HEK293 (cell line): ENCODE data around the gene TDRD10.

Source experiments
- AEBP2 ChIP-seq: fragments of 450-650 bp; formaldehyde crosslinking; IDR thresholded peaks from 2 replicates; pipeline ENCODE4 v1.5.1; 2016; ENCODE audit warnings: missing biosample characterization, missing genetic modification characterization, borderline replicate concordance
- GLIS1 ChIP-seq: fragments of 450-650 bp; formaldehyde crosslinking; IDR thresholded peaks from 2 replicates; pipeline ENCODE4 v1.5.1; 2016; ENCODE audit warnings: missing biosample characterization, missing genetic modification characterization
- HOXA7 ChIP-seq: sonication (generic); formaldehyde crosslinking; IDR thresholded peaks from 2 replicates; pipeline ENCODE4 v1.8.1; 2022; ENCODE audit warnings: missing genetic modification reagents, borderline replicate concordance
- KLF17 ChIP-seq: fragments of 450-650 bp; formaldehyde crosslinking; IDR thresholded peaks from 2 replicates; pipeline ENCODE4 v1.5.1; 2016; ENCODE audit warnings: missing biosample characterization, missing genetic modification characterization
- REST ChIP-seq: fragments of 450-650 bp; formaldehyde crosslinking; IDR thresholded peaks from 2 replicates; pipeline ENCODE4 v1.5.1; 2016; ENCODE audit warnings: missing biosample characterization, missing genetic modification characterization
- SALL2 ChIP-seq: fragments of 450-650 bp; formaldehyde crosslinking; IDR thresholded peaks from 2 replicates; pipeline ENCODE4 v1.5.0; 2017; ENCODE audit warnings: missing biosample characterization, mild to moderate bottlenecking, missing genetic modification characterization, borderline replicate concordance
- SP7 ChIP-seq: fragments of 450-650 bp; formaldehyde crosslinking; IDR thresholded peaks from 2 replicates; pipeline ENCODE4 v1.5.1; 2016; ENCODE audit warnings: missing biosample characterization, missing genetic modification characterization
- ZBTB20 ChIP-seq: fragments of 450-650 bp; formaldehyde crosslinking; IDR thresholded peaks from 2 replicates; pipeline ENCODE4 v1.5.1; 2016; ENCODE audit warnings: missing biosample characterization, missing genetic modification characterization
- ZNF133 ChIP-seq: fragments of 450-650 bp; formaldehyde crosslinking; IDR thresholded peaks from 2 replicates; pipeline ENCODE4 v1.5.1; 2016; ENCODE audit warnings: missing biosample characterization, missing genetic modification characterization
- ZNF174 ChIP-seq: fragments of 450-650 bp; formaldehyde crosslinking; IDR thresholded peaks from 2 replicates; pipeline ENCODE4 v1.5.0; 2017; ENCODE audit warnings: missing biosample characterization, mild to moderate bottlenecking, missing genetic modification characterization
- ZNF2 ChIP-seq: fragments of 450-650 bp; formaldehyde crosslinking; IDR thresholded peaks from 2 replicates; pipeline ENCODE4 v1.5.1; 2016; ENCODE audit warnings: missing biosample characterization, missing genetic modification characterization
- ZNF24 ChIP-seq: fragments of 450-650 bp; formaldehyde crosslinking; IDR thresholded peaks from 2 replicates; pipeline ENCODE4 v1.5.1; 2016; ENCODE audit warnings: missing biosample characterization, missing genetic modification characterization
- ZNF248 ChIP-seq: fragments of 450-650 bp; formaldehyde crosslinking; IDR thresholded peaks from 2 replicates; pipeline ENCODE4 v1.5.1; 2017; ENCODE audit warnings: missing biosample characterization, missing genetic modification characterization
- ZNF449 ChIP-seq: fragments of 450-650 bp; formaldehyde crosslinking; IDR thresholded peaks from 2 replicates; pipeline ENCODE4 v1.5.1; 2017; ENCODE audit warnings: missing biosample characterization, mild to moderate bottlenecking, missing genetic modification characterization, moderate library complexity
- ZNF48 ChIP-seq: fragments of 450-650 bp; formaldehyde crosslinking; IDR thresholded peaks from 2 replicates; pipeline ENCODE4 v1.5.1; 2016; ENCODE audit warnings: missing biosample characterization, missing genetic modification characterization
- ZNF521 ChIP-seq: fragments of 450-650 bp; formaldehyde crosslinking; IDR thresholded peaks from 2 replicates; pipeline ENCODE4 v1.5.1; 2017; ENCODE audit warnings: missing biosample characterization, mild to moderate bottlenecking, missing genetic modification characterization
- ZNF639 ChIP-seq: fragments of 450-650 bp; formaldehyde crosslinking; IDR thresholded peaks from 2 replicates; pipeline ENCODE4 v1.5.1; 2016; ENCODE audit warnings: missing biosample characterization, missing genetic modification characterization
- ZNF654 ChIP-seq: fragments of 450-650 bp; formaldehyde crosslinking; IDR thresholded peaks from 2 replicates; pipeline ENCODE4 v1.5.1; 2016; ENCODE audit warnings: low read depth, missing biosample characterization, missing genetic modification characterization
- TF ChIP-seq, protein P1 (sequence below): fragments of 450-650 bp; formaldehyde crosslinking; conservative IDR thresholded peaks from 2 replicates; pipeline ENCODE4 v1.5.1; 2016; ENCODE audit warnings: low read depth, missing biosample characterization, missing genetic modification characterization
- TF ChIP-seq, protein P2 (sequence below): fragments of 450-650 bp; formaldehyde crosslinking; IDR thresholded peaks from 2 replicates; pipeline ENCODE4 v1.5.1; 2016; ENCODE audit warnings: missing biosample characterization, missing genetic modification characterization
- TF ChIP-seq, protein P3 (sequence below): fragments of 450-650 bp; formaldehyde crosslinking; IDR thresholded peaks from 2 replicates; pipeline ENCODE4 v1.5.1; 2016; ENCODE audit warnings: missing biosample characterization, missing genetic modification characterization, low read depth

TDRD10 gene

DNA sequence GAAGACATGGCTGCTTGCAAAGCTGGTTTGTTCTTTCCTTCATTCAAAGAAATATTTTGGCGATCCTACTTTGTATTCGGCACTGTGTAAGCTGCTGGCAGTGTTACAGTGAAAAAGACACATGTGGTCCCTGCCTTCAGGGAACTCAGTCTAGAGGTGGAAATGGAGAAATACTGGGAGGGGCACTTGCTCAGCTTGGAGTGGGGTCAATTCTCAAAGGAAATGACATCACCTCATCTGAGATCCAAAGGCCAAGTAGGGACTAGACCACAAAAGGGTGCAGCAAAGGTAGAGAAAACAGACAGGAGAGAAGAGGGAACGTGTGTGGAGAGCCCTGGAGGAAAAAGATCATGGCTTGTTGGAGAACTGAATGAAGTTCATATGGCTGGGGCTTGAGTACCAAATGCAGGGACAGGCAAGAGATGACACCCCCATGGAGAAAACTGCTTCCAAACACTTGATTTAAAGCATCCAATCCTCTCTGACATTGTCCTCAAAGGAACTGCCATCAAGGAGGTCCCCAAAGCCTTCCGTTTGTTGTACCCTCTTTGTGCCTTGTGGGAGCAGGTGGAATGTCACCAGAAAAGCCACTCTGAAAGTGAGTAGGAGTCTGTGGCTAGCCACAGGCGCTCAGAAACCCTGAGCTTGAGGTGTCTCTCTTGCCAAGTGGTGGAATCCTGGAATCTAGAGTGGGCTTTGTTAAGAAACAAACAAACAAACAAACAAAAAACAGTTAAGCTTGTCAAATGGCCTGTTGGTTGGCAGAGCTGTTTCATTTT, 48.3 kb upstream of the TDRD10 start (continued):
- TF ChIP-seq REST (tag by site-specific recombination) (no peak), ZNF174 (no peak), ZNF2 (tag by site-specific recombination) (no peak), ZNF654 (no peak), ZNF248 (no peak), HOXA7 (no peak), ZNF24 (tag by site-specific recombination) (no peak), AEBP2 (tag by site-specific recombination) (no peak), KLF17 (tag by site-specific recombination) (0 out of 2 replicates have a peak, but pooled peaks have one; percentile 43), ZNF133 (tag by site-specific recombination) (peak; percentile 95), SALL2 (tag by site-specific recombination) (no peak), ZNF48 (tag by site-specific recombination) (no peak), ZNF639 (tag by site-specific recombination) (no peak), ZBTB20 (tag by site-specific recombination) (no peak), ZNF521 (no peak), SP7 (tag by site-specific recombination) (no peak), GLIS1 (tag by site-specific recombination) (peak; percentile 67), ZNF449 (no peak)
- TF ChIP-seq, protein P1, sequence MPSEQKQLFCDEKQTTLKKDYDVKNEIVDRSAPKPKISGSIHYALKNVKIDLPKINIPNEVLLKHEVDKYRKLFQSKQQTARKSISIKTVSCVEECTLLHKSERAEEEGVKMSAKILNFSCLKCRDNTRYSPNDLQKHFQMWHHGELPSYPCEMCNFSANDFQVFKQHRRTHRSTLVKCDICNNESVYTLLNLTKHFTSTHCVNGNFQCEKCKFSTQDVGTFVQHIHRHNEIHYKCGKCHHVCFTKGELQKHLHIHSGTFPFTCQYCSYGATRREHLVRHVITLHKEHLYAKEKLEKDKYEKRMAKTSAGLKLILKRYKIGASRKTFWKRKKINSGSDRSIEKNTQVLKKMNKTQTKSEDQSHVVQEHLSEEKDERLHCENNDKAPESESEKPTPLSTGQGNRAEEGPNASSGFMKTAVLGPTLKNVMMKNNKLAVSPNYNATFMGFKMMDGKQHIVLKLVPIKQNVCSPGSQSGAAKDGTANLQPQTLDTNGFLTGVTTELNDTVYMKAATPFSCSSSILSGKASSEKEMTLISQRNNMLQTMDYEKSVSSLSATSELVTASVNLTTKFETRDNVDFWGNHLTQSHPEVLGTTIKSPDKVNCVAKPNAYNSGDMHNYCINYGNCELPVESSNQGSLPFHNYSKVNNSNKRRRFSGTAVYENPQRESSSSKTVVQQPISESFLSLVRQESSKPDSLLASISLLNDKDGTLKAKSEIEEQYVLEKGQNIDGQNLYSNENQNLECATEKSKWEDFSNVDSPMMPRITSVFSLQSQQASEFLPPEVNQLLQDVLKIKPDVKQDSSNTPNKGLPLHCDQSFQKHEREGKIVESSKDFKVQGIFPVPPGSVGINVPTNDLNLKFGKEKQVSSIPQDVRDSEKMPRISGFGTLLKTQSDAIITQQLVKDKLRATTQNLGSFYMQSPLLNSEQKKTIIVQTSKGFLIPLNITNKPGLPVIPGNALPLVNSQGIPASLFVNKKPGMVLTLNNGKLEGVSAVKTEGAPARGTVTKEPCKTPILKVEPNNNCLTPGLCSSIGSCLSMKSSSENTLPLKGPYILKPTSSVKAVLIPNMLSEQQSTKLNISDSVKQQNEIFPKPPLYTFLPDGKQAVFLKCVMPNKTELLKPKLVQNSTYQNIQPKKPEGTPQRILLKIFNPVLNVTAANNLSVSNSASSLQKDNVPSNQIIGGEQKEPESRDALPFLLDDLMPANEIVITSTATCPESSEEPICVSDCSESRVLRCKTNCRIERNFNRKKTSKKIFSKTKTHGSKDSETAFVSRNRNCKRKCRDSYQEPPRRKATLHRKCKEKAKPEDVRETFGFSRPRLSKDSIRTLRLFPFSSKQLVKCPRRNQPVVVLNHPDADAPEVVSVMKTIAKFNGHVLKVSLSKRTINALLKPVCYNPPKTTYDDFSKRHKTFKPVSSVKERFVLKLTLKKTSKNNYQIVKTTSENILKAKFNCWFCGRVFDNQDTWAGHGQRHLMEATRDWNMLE: peak; percentile 58
- TF ChIP-seq, protein P2, sequence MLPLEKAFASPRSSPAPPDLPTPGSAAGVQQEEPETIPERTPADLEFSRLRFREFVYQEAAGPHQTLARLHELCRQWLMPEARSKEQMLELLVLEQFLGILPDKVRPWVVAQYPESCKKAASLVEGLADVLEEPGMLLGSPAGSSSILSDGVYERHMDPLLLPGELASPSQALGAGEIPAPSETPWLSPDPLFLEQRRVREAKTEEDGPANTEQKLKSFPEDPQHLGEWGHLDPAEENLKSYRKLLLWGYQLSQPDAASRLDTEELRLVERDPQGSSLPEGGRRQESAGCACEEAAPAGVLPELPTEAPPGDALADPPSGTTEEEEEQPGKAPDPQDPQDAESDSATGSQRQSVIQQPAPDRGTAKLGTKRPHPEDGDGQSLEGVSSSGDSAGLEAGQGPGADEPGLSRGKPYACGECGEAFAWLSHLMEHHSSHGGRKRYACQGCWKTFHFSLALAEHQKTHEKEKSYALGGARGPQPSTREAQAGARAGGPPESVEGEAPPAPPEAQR (tag by site-specific recombination): no peak
- TF ChIP-seq, protein P3, sequence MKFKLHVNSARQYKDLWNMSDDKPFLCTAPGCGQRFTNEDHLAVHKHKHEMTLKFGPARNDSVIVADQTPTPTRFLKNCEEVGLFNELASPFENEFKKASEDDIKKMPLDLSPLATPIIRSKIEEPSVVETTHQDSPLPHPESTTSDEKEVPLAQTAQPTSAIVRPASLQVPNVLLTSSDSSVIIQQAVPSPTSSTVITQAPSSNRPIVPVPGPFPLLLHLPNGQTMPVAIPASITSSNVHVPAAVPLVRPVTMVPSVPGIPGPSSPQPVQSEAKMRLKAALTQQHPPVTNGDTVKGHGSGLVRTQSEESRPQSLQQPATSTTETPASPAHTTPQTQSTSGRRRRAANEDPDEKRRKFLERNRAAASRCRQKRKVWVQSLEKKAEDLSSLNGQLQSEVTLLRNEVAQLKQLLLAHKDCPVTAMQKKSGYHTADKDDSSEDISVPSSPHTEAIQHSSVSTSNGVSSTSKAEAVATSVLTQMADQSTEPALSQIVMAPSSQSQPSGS (tag by site-specific recombination): peak; percentile 81
